Activated CD4-positive, CD25-positive, alpha-beta regulatory T cell (primary cell): ENCODE results near the gene ELOVL5.
"Not testable (repeated sequence)": the region's sequence is repeated elsewhere in the genome, so short reads cannot be mapped to it uniquely, and the experiment has no call there.

Source experiments
- DNase-seq, 4 experiments: peaks; one replicate each; lab custom pipeline; 2025; lab: John Stamatoyannopoulos, UW

The ELOVL5 gene, protein sequence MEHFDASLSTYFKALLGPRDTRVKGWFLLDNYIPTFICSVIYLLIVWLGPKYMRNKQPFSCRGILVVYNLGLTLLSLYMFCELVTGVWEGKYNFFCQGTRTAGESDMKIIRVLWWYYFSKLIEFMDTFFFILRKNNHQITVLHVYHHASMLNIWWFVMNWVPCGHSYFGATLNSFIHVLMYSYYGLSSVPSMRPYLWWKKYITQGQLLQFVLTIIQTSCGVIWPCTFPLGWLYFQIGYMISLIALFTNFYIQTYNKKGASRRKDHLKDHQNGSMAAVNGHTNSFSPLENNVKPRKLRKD

DNA sequence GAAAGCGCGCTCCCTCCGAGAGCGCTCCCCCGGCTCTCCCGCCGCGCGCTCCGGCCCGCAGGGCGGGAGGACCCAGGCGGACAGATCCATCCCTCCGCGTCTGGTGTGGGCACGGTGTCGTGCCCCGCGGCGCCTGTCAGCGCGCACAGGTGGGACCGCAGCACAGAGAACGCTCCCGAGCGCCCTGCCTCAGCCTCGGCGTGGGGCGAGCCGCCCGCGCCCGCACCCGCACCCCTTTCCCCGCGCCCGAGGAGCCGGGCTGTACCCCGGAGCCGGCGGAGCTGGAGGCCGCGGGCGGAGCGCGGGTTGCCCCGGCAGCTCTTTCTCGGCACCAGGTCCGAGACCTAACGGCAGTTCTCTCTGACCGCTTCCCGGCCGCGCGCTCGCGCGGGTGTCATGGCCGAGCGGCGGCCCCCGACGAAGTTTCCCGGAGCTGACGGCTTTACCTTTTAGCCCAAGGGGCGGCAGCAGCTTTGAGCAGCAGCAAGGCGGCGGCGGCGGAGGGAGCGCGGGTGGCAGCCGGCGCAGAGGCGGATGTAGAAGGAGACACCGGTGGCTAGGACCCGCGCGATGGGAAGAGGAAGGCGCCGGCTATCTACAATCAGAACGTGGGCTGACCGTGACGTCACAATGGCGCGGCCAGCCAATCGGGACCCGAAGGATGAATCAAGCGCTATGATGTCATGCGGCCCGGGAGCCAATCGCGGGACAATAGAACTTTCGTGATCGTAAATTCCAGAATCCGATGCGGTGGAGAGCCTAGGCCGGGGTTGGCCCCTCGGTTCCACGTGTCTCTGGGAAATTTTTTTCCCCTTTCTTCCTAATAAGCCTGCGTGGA lies at the start of gene ELOVL5:
Gene ELOVL5, minus strand, starts transcription at position 580 of the 838 bp plus-strand sequence. CDS start 53,251 bp downstream, outside the sequence.
- peak; percentile 81 to 88 (median 84) for DNase-seq

DNA sequence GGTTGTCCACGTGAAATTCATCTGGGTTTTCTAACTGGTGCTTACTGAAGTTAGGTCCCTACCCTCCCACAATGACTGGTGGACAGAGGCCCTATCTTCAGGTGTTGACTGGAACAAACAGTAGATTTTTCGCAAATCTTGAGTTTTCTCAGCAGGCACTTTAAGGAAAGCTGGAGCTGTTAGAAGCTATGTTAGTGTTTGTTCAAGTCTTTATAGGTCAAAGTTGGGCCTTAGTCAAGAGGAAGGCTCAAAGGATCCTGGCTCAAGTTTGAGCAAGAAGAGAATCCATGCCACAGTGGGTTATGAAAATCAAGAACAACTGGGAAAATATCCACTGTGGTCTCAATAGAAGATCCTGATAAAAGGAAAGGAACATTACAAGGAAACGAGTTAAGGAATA lies 48.5 kb upstream of the ELOVL5 start:
- no peak for DNase-seq

DNA sequence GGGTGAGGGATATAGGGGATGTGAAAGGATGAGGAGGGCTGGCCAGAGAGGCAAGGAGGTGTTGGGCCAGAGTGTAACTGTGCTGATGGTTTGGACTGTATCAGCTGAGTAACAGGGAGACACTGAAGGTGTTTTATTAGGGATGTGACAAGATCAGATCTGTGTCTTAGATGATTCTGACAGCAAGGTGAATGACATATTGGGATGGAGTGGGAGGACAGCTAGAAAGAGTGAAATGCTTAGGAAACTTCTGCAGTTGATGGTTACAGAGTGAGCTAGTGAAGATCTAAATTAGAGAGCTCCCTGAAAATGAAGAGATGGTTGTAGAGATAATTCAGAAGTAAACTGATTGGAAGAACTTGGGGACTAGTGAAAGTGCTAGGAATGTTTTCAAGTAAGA lies 47.2 kb upstream of the ELOVL5 start:
- DNase-seq = no peak

DNA sequence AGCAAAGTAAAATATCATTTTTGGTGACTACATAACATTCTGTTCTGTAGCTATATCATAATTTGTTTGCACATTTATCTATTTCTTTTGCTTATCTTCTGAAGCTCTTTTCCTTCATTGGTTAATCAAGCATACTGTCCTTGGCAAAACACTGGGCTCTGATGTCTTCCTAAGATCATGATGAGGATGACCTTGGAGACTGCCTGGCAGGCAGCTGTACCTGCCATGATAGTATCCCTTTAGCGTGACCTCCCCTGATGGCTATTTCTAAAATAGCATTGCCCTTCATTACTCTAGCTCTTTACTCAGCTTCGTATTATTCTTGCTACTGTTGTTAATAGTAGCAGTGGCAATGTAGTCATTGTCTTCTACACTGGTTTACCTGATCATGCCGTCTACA lies 46.0 kb upstream of the ELOVL5 start:
- DNase-seq = no peak

DNA sequence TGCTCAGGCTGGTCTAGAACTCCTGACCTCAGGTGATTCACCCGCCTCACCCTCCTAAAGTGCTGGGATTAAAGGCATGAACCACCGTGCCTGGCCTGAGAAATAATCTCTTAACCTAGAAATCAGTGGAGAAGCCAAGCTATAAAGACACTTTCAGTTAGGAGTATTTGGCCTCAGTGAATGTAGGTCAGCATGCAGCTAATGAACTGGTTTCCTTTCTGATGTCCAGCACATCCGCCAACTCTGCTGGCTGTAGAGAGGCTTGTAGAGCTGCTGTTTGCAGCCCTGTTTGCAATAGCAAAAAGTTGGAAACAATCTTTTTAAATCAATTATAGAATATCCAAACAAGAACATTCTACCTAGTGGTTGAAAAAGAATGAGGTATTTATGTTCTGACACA lies 42.4 kb upstream of the ELOVL5 start:
- no peak for DNase-seq

DNA sequence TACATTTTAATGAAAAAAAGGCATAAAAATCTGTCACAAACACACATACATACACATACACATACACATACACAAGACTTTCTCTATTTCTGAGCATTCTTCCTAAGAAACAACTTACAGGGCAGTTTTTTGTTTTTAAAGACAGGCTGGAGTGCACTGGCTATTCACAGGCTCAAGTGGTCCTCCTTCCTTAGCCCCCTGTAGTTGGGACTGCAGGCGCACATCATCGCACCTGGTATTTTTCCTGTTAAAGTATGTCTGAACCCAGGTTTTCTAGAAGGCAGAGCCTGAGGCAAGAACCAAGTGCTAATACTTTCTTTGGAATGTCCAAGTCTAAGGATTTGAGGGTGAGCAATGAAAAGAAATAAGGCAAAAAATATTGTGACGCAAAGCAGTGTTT lies 41.3 kb upstream of the ELOVL5 start:
- DNase-seq = no peak

DNA sequence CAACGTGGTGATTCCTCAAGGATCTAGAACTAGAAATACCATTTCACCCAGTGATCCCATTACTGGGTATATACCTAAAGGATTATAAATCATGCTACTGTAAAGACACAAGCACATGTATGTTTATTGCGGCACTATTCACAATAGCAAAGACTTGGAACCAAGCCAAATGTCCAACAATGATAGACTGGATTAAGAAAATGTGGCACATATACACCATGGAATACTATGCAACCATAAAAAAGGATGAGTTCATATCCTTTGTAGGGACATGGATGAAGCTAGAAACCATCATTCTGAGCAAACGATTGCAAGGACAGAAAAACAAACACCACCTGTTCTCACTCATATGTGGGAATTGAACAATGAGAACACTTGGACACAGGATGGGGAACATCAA lies 39.9 kb upstream of the ELOVL5 start:
- not testable (repeated sequence) for DNase-seq

DNA sequence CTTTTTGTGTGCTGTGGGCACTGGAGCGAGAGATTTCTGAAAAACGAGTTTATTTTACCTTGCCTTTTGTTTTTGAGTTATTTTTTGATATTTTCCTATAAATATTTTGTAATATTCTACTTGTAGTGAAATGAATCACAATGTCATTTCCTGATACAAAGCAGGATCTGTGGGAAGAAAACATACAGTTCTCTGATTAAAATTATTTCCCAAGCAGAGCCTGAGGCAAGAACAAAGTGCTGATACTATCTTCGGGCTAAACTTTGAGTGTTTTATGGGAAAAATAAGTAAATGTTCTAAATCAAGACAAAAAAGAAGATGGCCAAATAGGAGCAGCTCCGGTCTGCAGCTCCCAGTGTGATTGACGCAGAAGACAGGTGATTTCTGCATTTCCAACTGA lies 33.7 kb upstream of the ELOVL5 start:
- no peak for DNase-seq

DNA sequence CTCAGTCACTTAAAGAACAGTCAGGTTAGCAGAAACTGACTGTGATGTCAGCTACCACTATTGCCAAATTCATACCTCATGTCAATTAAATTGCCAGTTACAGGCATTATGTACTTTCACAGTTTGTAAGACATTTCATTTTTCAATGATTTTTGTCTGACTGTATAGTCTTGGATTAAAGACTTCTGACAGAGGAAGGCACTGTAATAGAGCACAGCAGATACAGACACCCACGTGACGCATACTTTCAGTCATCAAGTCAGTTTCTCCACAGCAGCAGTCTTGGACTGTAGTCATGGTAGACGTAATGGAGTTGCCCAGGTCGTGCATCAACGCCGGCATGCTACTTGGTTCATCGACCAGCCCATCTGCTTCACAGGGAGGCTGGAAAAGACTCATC lies 29.5 kb upstream of the ELOVL5 start:
- DNase-seq = no peak

DNA sequence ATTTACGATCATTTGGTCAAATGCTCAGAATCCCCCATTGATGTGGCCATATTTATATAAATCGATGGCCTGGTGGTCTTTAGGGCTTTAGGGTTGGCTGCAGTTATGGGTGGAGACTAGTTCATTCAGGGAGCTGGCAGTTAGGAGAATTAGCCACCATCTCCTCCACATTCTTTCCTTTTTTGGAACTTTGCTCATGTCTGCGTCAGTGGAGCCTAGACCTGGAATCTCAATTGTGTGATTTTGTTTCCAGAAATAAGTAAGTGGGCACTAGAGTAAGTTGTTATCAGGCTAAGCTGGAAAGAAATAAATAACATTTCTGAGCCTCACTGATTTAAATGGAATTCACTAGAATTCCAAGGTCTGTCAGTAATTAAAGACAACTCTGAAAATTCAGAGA lies 29.0 kb upstream of the ELOVL5 start:
- DNase-seq = no peak

DNA sequence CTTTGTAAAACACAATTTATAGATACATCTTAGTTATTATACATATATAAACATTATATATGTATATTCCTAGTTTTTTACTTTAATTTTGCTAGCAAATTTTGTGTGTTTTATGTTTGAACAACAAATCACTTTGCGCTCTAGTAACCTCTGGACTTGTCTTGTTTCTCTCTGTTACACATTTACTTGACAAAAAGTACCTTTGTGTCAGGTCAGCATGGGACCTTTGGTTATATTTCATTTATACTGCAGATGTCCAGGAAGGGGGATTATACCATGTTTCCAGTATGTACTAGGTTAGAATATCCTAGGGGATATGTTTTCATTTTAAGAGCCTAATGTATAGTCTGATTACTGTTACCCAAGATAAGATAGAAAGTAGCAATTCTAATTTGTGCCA lies 28.5 kb upstream of the ELOVL5 start:
- DNase-seq = no peak

DNA sequence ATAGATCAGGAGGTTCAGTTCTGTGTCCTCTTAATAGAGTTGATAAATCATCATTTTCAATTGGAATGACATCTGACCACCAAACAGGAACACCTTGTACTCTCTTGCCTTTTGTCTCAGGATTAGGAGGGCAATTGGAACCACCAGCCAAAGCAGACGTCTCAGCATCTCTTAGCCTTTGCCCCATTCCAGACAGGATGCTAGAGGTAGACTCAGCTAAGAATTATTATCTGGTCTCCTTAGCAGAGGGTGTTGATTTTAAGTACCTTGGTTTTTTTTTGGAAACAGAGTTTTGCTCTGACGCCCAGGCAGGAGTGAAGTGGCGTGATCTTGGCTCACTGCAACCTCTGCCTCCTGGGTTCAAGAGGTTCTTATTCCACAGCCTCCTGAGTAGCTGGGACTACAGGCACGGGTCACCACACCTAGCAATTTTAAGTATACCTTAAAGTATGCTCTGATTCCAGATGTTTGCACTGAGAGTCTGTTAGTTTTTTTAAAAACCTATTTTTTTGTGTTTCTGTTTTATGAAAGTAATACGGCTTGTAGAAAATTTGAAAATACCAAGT lies 28.0 kb upstream of the ELOVL5 start:
- DNase-seq = no peak

DNA sequence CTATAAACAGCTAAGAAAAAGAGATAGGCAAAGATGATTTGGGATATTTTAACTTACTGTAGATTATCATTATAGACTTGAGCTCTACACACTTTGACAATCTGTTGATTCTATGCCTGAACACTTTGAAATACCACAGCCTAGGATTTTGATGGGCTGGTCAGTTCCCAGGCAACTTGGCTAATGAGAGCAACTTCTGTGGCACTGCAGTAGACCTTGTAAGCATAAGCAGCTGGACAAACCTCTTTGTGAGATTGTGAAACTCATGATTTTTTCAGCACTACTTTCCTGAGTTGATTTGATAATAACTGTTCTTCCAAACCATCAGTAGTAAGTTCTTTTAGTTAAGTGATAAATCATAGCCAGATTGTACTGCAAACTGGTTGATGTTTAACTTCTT lies 27.1 kb upstream of the ELOVL5 start:
- DNase-seq = no peak

DNA sequence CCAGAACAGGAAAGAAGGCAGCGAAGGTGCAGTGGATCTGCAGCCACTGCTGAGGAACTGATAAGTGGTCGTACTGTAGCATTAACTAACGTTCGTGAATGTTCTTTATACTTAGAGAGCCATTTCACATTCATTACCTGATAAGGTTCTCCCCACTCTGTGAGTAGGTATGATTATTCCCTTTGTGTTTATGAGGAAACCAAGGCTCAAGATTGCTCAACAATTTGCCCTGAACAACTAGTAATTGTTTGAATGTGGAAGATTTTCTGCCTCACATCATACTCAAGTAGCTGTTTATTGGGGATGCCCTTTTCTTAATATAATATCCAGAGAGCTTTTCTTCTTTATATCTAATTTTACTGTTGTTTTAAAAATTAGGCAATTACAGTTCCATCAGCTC lies 24.9 kb upstream of the ELOVL5 start:
- DNase-seq = no peak

DNA sequence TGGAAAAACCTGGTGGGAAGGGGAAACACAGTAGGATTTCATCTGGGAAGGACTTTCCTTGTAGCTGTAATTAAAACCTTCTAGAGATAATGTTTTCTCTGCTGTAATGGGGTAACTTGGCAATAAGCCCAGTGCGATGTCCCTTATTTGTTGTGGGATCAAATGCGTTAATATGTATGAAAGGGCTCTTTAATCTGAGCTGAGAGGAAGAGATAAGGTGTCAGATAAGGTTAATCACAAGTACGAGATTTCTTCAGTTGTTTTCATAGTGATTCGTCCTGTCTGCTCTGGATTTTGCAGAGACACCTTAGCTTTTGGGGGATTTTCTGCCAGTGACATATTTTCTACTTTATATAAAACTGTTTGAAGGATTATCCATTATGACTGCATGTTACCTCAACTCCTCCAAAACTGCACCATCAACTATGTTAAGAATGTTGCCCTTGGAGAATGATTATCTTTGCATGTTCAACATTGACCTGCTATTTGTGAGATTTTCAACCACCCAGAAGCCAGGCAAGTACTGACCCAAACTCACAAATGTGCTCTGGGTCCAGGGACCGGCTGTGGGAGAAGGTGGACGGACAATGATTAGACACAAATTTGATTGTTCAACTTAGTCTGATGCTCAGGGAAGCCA lies 21.2 kb upstream of the ELOVL5 start:
- no peak for DNase-seq

DNA sequence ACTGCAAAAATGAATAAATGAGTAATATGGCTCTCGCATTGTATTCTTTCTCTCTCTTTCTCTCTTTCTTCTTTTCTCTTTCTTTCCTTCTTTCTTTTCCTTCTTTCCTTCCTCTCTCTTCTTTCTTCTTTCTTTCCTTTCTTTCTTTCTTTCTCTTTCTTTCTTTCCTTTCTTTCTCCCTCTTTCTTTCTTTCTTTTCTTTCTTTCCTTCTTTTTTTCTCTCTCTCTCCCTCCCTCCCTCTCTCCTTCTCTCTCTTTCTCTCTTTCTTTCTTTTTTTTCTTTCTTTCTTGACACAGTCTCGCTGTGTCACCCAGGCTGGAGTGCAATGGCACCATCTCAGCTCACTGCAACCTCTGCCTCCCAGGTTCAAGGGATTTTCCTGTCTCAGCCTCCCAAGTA lies 20.3 kb upstream of the ELOVL5 start:
- no peak for DNase-seq

DNA sequence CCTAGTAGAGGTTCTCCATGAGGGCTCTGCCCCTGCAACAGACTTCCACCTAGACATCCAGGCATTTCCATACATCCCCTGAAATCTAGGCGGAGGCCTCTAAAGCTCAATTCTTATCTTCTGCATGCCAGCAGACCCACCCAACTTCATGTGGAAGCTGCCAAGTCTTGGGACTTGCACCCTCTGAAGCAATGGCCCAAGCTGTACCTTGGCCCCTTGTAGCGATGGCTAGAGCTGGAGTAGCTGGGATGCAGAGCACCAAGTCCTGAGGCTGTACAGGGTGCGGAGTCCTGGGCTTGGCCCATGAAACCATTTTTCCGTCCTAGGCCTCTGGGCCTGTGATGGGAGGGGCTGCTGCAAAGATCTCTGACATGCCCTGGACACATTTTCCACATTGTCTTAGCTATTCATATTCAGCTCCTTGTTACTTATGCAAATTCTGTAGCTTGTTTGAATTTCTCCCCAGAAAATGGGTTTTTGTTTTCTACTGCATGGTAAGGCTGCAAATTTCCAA lies 17.4 kb upstream of the ELOVL5 start:
- DNase-seq = no peak

DNA sequence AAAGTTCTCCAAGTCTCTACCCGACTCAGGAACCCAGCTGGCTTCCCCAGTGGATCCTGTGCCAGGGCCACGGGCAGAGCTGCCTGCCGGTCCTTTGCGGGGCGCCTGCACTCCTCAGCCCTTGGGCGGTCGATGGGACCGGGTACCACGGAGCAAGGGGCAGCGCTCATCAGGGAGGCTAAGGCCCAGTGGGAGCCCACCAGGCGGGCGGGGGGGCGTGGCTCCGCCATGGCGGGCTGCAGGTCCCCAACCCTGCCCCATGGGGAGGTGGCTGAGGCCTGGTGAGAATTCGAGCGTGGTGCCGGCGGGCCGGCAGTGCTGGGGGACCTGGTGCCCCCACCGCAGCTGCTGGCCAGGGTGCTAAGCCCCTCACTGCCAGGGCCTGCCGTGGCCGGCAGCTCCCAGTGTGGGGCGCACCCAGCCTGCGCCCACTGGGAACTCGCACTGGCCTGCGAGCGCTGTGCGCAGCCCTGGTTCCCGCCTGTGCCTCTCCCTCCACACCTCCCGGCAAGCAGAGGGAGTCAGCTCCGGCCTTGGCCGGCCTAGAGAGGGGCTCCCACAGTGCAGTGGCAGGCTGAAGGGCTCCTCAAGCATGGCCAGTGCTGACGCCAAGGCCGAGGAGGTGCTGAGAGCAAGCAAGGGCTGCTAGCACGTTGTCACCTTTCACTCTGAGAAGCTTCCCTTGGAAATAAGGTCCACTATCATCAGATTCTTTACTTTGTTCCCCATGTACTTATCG lies 14.8 kb upstream of the ELOVL5 start:
- no peak for DNase-seq

DNA sequence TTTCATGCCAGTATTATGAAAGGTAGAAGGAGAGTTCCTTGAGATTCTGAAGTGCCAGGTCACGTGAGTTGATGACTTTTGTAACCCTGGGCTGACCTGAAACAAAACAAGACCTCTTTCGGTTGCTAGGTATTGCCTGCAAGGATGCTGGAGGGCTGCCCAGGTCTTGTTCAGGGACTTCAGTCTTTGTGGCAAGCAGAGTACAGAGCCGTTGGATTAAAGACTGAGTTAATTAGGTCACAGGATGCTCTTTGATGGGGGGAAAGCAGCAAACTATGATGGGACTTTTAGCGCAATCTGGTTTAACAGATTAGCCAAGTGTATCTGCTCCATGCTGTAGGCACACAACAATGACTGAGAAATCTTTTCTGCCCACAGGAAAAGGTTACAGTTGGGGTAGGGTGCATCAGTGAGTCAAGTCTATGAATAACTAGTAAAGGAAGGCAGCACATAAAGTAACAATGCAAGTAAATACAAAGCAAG lies 12.8 kb upstream of the ELOVL5 start:
- DNase-seq = no peak

DNA sequence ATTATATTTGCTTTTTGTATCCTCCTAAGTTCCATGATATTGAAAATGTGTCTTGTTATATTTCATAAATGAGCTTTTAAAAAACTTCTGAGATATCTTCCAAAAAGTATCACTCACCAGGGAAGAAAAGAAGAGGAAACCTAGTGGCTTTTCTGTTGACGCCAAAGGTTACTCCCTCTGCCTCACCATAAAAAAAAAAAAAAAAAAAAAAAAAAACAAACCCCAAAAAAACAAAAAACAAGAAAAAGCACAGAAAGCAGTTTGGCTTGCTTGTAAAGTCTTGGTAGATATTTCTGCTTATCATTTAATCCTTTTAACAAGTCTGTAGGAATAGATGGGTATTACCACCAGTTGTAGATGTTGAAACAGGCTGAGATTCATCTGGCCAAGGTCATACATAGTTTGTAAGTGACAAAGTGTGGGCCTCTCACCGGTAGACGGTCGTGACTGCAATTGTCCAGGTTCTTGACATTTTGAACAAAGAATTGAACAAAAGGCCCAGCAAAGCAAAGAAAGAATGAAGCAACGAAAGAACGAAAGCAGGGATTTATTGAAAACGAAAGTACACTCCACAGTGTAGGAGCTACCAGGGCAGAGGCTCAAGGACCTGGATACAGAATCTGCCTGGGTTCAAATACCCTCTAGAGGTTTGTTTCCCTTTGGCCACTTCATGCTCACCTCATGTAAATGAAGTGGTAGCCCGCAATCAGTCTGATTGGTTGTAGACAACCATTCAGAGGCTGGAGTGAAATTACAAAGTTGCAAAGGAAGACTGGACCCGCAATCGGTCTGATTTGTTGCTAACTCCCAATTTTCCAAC lies 11.6 kb upstream of the ELOVL5 start:
- DNase-seq = no peak

DNA sequence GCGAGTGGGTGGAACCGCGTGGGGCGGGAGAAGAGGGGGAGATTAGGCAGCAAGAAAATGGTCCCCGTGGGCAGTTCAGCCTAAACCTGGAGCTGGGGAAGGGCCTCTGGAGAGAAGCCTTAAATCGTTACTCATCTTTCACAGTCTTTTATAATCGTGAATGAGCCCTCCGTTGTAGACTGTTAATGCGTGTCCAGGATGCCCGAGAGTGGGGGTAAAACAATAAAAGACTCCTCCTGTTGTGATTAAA lies 11.0 kb upstream of the ELOVL5 start:
- no peak for DNase-seq
